Mesendoderm (in vitro differentiated cells): Measurements from ENCODE around the gene FASN.

Experiments used
- DNase-seq: peaks from one replicate; pipeline ENCODE4 v3.0.0; 2013
- H2AK5ac ChIP-seq: 2 replicates; pipeline ENCODE4 v1.6.1; 2013; ENCODE audit warnings: low read length, inconsistent platforms
- H2BK120ac ChIP-seq: 2 replicates; pipeline ENCODE4 v1.6.1; 2013; ENCODE audit warnings: low read depth, mild to moderate bottlenecking, low read length, moderate library complexity, mixed read lengths
- H2BK15ac ChIP-seq: replicated peaks from 2 replicates; pipeline ENCODE4 v1.6.1; 2013; ENCODE audit warnings: low read depth, mild to moderate bottlenecking, moderate library complexity
- H2BK5ac ChIP-seq: 2 replicates; pipeline ENCODE4 v1.6.1; 2013; ENCODE audit warnings: low read length, inconsistent platforms
- H3K18ac ChIP-seq: 2 replicates; pipeline ENCODE4 v1.6.1; 2013; ENCODE audit warnings: mild to moderate bottlenecking, low read length, mixed read lengths
- H3K23ac ChIP-seq: one replicate; pipeline ENCODE4 v1.6.1; 2013; ENCODE audit warnings: low read length
- H3K27ac ChIP-seq: 2 replicates; pipeline ENCODE4 v1.5.1; 2013; ENCODE audit warnings: low read depth, mild to moderate bottlenecking, inconsistent platforms, low read length, moderate library complexity
- H3K27me3 ChIP-seq: 2 replicates; pipeline ENCODE4 v1.6.1; 2013; ENCODE audit warnings: low read length, control low read depth, mild to moderate bottlenecking, inconsistent platforms; ENCODE audit not compliant: insufficient read depth, poor library complexity
- H3K36me3 ChIP-seq: 2 replicates; pipeline ENCODE4 v1.6.1; 2013; ENCODE audit warnings: low read length, inconsistent platforms; ENCODE audit not compliant: control insufficient read depth, insufficient read depth
- H3K4ac ChIP-seq: one replicate; pipeline ENCODE4 v1.6.1; 2013; ENCODE audit warnings: low read depth, mild to moderate bottlenecking, low read length, moderate library complexity
- H3K4me1 ChIP-seq: 2 replicates; pipeline ENCODE4 v1.6.1; 2013; ENCODE audit warnings: low read depth, low read length, inconsistent platforms; ENCODE audit not compliant: control insufficient read depth
- H3K4me2 ChIP-seq: 2 replicates; pipeline ENCODE4 v1.6.1; 2013; ENCODE audit warnings: low read length
- H3K4me3 ChIP-seq: 2 replicates; pipeline ENCODE4 v1.5.1; 2013; ENCODE audit warnings: mild to moderate bottlenecking, low read length
- H3K56ac ChIP-seq: one replicate; pipeline ENCODE4 v1.6.1; 2013; ENCODE audit warnings: low read length
- H3K79me1 ChIP-seq: 2 replicates; pipeline ENCODE4 v1.6.1; 2013; ENCODE audit warnings: low read length, inconsistent platforms
- H3K79me2 ChIP-seq: 2 replicates; pipeline ENCODE4 v1.6.1; 2013; ENCODE audit warnings: mild to moderate bottlenecking, low read length; ENCODE audit not compliant: control insufficient read depth, insufficient read depth
- H3K9ac ChIP-seq: 2 replicates; pipeline ENCODE4 v1.6.1; 2013; ENCODE audit warnings: low read length, inconsistent platforms
- H4K5ac ChIP-seq: one replicate; pipeline ENCODE4 v1.6.1; 2013; ENCODE audit warnings: low read length
- H4K8ac ChIP-seq: one replicate; pipeline ENCODE4 v1.6.1; 2013; ENCODE audit warnings: low read depth, mild to moderate bottlenecking, control low read depth, low read length, moderate library complexity
- WGBS: extraction: QIAGEN DNeasy Blood & Tissue Kit; methylation state at CpG from one replicate; pipeline ENCODE4 v1.1.7; 2013; ENCODE audit warnings: low lambda C conversion rate, missing lambda C conversion rate; ENCODE audit not compliant: insufficient coverage; ENCODE audit errors: extremely low coverage; 5-methylcytosine and 5-hydroxymethylcytosine counted together

Gene FASN

GRCh38 chr17:82060001-82060380, 38.0 kb downstream of the FASN start:
- Histone ChIP-seq H3K4me3 (no peak overlapping the region), H4K5ac (no peak overlapping the region), H3K79me2 (no peaks in the 10 kb centered on the region), H3K4me1 (no peaks in the 10 kb centered on the region), H4K8ac (no peak overlapping the region), H3K27me3 (no peaks in the 10 kb centered on the region), H3K27ac (no peak overlapping the region), H3K79me1 (peaks cover 2% of the 10 kb centered on the region), H2BK120ac (no peak overlapping the region), H3K56ac (no peak overlapping the region), H3K36me3 (peaks cover 8% of the 10 kb centered on the region), H3K4ac (no peak overlapping the region), H2AK5ac (no peak overlapping the region), H3K18ac (no peak overlapping the region), H3K4me2 (no peak overlapping the region), H3K9ac (no peak overlapping the region), H3K23ac (no peak overlapping the region), H2BK5ac (no peak overlapping the region), H2BK15ac (no peak overlapping the region)
- DNase-seq, result no peak
- WGBS, result no CpG with 5 or more reads among the region's 16 CpGs

GRCh38 chr17:82059272-82060000, 38.6 kb downstream of the FASN start:
- Histone ChIP-seq H4K5ac (no peak overlapping the region), H3K4me3 (no peak overlapping the region), H2BK120ac (no peak overlapping the region), H3K27ac (no peak overlapping the region), H3K79me2 (no peaks in the 10 kb centered on the region), H3K18ac (no peak overlapping the region), H3K4me2 (no peak overlapping the region), H3K4ac (no peak overlapping the region), H3K79me1 (no peaks in the 10 kb centered on the region), H3K9ac (no peak overlapping the region), H3K36me3 (peaks cover 9% of the 10 kb centered on the region), H3K56ac (no peak overlapping the region), H3K27me3 (no peaks in the 10 kb centered on the region), H3K23ac (no peak overlapping the region), H4K8ac (no peak overlapping the region), H2BK15ac (no peak overlapping the region), H2AK5ac (no peak overlapping the region), H3K4me1 (no peaks in the 10 kb centered on the region), H2BK5ac (no peak overlapping the region)
- DNase-seq, result no peak
- WGBS, result no CpG with 5 or more reads among the region's 19 CpGs

DNA sequence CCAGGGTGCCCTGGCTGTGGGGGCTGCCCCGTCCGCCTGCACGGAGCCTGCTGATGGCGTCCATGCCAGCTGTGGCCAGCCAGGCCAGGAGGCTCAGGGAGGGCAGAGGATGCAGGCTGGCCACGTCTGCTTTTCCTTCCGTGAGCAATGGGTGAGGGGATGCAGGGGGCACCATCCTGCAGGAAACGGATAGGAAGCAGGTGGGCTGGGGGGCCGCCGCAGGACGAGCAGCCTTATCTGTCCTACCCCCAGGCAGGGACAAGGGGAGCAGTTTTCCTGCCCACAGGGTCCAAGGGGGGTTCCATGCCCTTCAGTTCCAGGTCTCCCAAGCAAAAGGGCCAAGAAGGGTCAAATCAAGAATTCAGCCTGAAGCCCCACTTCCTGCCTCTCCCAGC, 39.2 kb downstream of the FASN start:
- H3K4me1 ChIP-seq, result no peaks in the 10 kb centered on the region
- no peak overlapping the region for H3K23ac ChIP-seq
- no peak for DNase-seq
- no peaks in the 10 kb centered on the region for H3K27me3 ChIP-seq
- H3K9ac ChIP-seq, result no peak overlapping the region
- H4K8ac ChIP-seq, result no peak overlapping the region
- no peak overlapping the region for H2BK120ac ChIP-seq
- no peaks in the 10 kb centered on the region for H3K79me1 ChIP-seq
- no CpG with 5 or more reads among the region's 10 CpGs for WGBS
- no peak overlapping the region for H3K27ac ChIP-seq
- no peak overlapping the region for H3K4ac ChIP-seq
- H3K36me3 ChIP-seq, result peaks cover 9% of the 10 kb centered on the region
- no peaks in the 10 kb centered on the region for H3K79me2 ChIP-seq
- no peak overlapping the region for H4K5ac ChIP-seq
- no peak overlapping the region for H2BK5ac ChIP-seq
- H3K4me2 ChIP-seq, result no peak overlapping the region
- H3K4me3 ChIP-seq, result no peak overlapping the region
- H2BK15ac ChIP-seq, result no peak overlapping the region
- no peak overlapping the region for H2AK5ac ChIP-seq
- H3K18ac ChIP-seq, result no peak overlapping the region
- no peak overlapping the region for H3K56ac ChIP-seq

- H2BK15ac ChIP-seq, result no peak overlapping the region
- peaks cover 9% of the 10 kb centered on the region for H3K36me3 ChIP-seq
- H3K56ac ChIP-seq, result no peak overlapping the region
- no peak overlapping the region for H4K5ac ChIP-seq
- no peak overlapping the region for H2AK5ac ChIP-seq
- H3K4me1 ChIP-seq, result no peaks in the 10 kb centered on the region
- H3K4me3 ChIP-seq, result no peak overlapping the region
- H3K23ac ChIP-seq, result no peak overlapping the region
- no peaks in the 10 kb centered on the region for H3K79me1 ChIP-seq
- no peak overlapping the region for H2BK5ac ChIP-seq
- H3K9ac ChIP-seq, result no peak overlapping the region
- no peak overlapping the region for H3K18ac ChIP-seq
- H4K8ac ChIP-seq, result no peak overlapping the region
- H3K4ac ChIP-seq, result no peak overlapping the region
- no peak overlapping the region for H2BK120ac ChIP-seq
- DNase-seq, result no peak
- H3K27ac ChIP-seq, result no peak overlapping the region
- H3K4me2 ChIP-seq, result no peak overlapping the region
- no peaks in the 10 kb centered on the region for H3K79me2 ChIP-seq
- WGBS, result no CpG with 5 or more reads among the region's 17 CpGs
- no peaks in the 10 kb centered on the region for H3K27me3 ChIP-seq
Measured at GRCh38 chr17:82058230-82058854, 39.7 kb downstream of the FASN start.

GRCh38 chr17:82056729-82057621, 41.1 kb downstream of the FASN start:
- H3K4me1 ChIP-seq, result no peaks in the 10 kb centered on the region
- peaks cover 8% of the 10 kb centered on the region for H3K36me3 ChIP-seq
- no peak overlapping the region for H3K56ac ChIP-seq
- no peak overlapping the region for H3K23ac ChIP-seq
- no peak overlapping the region for H4K8ac ChIP-seq
- H3K18ac ChIP-seq, result no peak overlapping the region
- no peak overlapping the region for H3K27ac ChIP-seq
- DNase-seq, result no peak
- WGBS, result no CpG with 5 or more reads among the region's 29 CpGs
- H3K79me1 ChIP-seq, result peaks cover 3% of the 10 kb centered on the region
- no peak overlapping the region for H2BK15ac ChIP-seq
- no peak overlapping the region for H3K9ac ChIP-seq
- no peak overlapping the region for H4K5ac ChIP-seq
- H3K4me2 ChIP-seq, result no peak overlapping the region
- peaks cover 7% of the 10 kb centered on the region for H3K79me2 ChIP-seq
- H2BK120ac ChIP-seq, result no peak overlapping the region
- H3K4ac ChIP-seq, result no peak overlapping the region
- no peak overlapping the region for H2BK5ac ChIP-seq
- no peak overlapping the region for H3K4me3 ChIP-seq
- H3K27me3 ChIP-seq, result no peaks in the 10 kb centered on the region
- no peak overlapping the region for H2AK5ac ChIP-seq
